GM12801 (cell line): ENCODE results near the gene PTPRT.

ENCODE experiments used
- CTCF ChIP-seq: IDR thresholded peaks from one replicate; pipeline ENCODE4 v1.5.1; 2011; ENCODE audit warnings: control low read depth; ENCODE audit not compliant: insufficient read length; ENCODE audit errors: extremely low read depth

PTPRT gene

GRCh38 chr20:42341654-42342053 lies 848.1 kb downstream of the PTPRT start:
- no peak for TF ChIP-seq CTCF

- no peak for TF ChIP-seq CTCF
These were observed 849.3 kb downstream of the PTPRT start for GRCh38 chr20:42340368-42340767.

GRCh38 chr20:42338294-42339201 lies 851.2 kb downstream of the PTPRT start:
- no peak for TF ChIP-seq CTCF

GRCh38 chr20:42336576-42336975 lies 853.1 kb downstream of the PTPRT start:
- no peak for TF ChIP-seq CTCF

- TF ChIP-seq CTCF: no peak
These were observed 870.3 kb downstream of the PTPRT start for GRCh38 chr20:42319252-42320013.

- TF ChIP-seq CTCF: no peak
These were observed 876.0 kb downstream of the PTPRT start for GRCh38 chr20:42313704-42314103.

GRCh38 chr20:42309050-42309449 lies 880.7 kb downstream of the PTPRT start:
- no peak for TF ChIP-seq CTCF
